Gastroesophageal sphincter (tissue), 3 donors: ENCODE data around the gene CST7.

Source experiments
- CTCF ChIP-seq, 4 experiments: fragments of 200-600 bp in 2 of 4; fragments of 450-650 bp in 2 of 4; sonication (generic) in 1 of 4; IDR thresholded peaks; one replicate each; pipeline ENCODE4 v1.5.1; 2017 to 2019; ENCODE audit warnings: antibody characterized with exemption in 4 of 4, mild to moderate bottlenecking in 2 of 4, moderate library complexity in 2 of 4
- EP300 ChIP-seq: sonication (generic); formaldehyde crosslinking; IDR thresholded peaks from one replicate; pipeline ENCODE4 v1.6.1; 2017; ENCODE audit warnings: antibody characterized with exemption, mild to moderate bottlenecking
- POLR2A ChIP-seq, 2 donors: fragments of 450-650 bp; IDR thresholded peaks; one replicate each; pipeline ENCODE4 v1.6.1; 2017; ENCODE audit warnings: antibody characterized with exemption in 2 of 2, mild to moderate bottlenecking in 2 of 2, moderate library complexity in 1 of 2

- no peak for TF ChIP-seq POLR2A (IDR thresholded peaks at IDR 0.05)
- TF ChIP-seq CTCF (IDR thresholded peaks at IDR 0.05) = no peak
- TF ChIP-seq EP300 = no peak
Measured at GRCh38 chr20:24939036-24939435, 10.0 kb upstream of the CST7 start.
